Fibroblast of skin of left biceps (primary cell): ENCODE measurements around the gene YPEL2.
"Not testable (repeated sequence)": the region's sequence is repeated elsewhere in the genome, so short reads cannot be mapped to it uniquely, and the experiment has no call there.

Experiments
- DNase-seq, 2 experiments: peaks; one replicate each; pipeline ENCODE4 v3.0.0-alpha.2; 2013; ENCODE audit warnings: low read depth in 2 of 2

Gene YPEL2

GRCh38 chr17:59375857-59376256, 44.4 kb downstream of the YPEL2 start:
- DNase-seq, result no peak

- DNase-seq, result no peak
Measured at GRCh38 chr17:59376506-59376905, 45.1 kb downstream of the YPEL2 start.

GRCh38 chr17:59377410-59377809, 46.0 kb downstream of the YPEL2 start:
- no peak for DNase-seq

- peak; percentile 72 to 77 for DNase-seq
Measured at GRCh38 chr17:59378675-59379074, 47.2 kb downstream of the YPEL2 start.

- DNase-seq, result no peak
Measured at GRCh38 chr17:59380474-59380873, 49.0 kb downstream of the YPEL2 start.

GRCh38 chr17:59381716-59382570, 50.5 kb downstream of the YPEL2 start:
- DNase-seq, result no peak

GRCh38 chr17:59383893-59384292, 52.4 kb downstream of the YPEL2 start:
- no peak for DNase-seq

GRCh38 chr17:59387351-59388068, 56.1 kb downstream of the YPEL2 start:
- no peak for DNase-seq

- no peak for DNase-seq
Measured at GRCh38 chr17:59388069-59388556, 56.7 kb downstream of the YPEL2 start.

GRCh38 chr17:59389066-59389465, 57.6 kb downstream of the YPEL2 start:
- no peak for DNase-seq

GRCh38 chr17:59391021-59391420, 59.6 kb downstream of the YPEL2 start:
- DNase-seq, result no peak

- no peak for DNase-seq
Measured at GRCh38 chr17:59392973-59393679, 61.7 kb downstream of the YPEL2 start.

- not testable (repeated sequence) for DNase-seq
Measured at GRCh38 chr17:59393742-59394410, 62.4 kb downstream of the YPEL2 start.

GRCh38 chr17:59396134-59396826, 64.8 kb downstream of the YPEL2 start:
- no peak for DNase-seq

- DNase-seq, result no peak
Measured at GRCh38 chr17:59397316-59398073, 66.0 kb downstream of the YPEL2 start.

- no peak for DNase-seq
Measured at GRCh38 chr17:59399914-59400313, 68.5 kb downstream of the YPEL2 start.

- no peak for DNase-seq
Measured at GRCh38 chr17:59400858-59401257, 69.4 kb downstream of the YPEL2 start.

GRCh38 chr17:59401274-59401673, 69.8 kb downstream of the YPEL2 start:
- DNase-seq, result no peak

- DNase-seq, result no peak
Measured at GRCh38 chr17:59401725-59402124, 70.3 kb downstream of the YPEL2 start.

- no peak for DNase-seq
Measured at GRCh38 chr17:59402760-59403159, 71.3 kb downstream of the YPEL2 start.
